ENCODE results near the gene SORCS3. TPM values are rescaled to one million over a fixed set of nuclear protein-coding genes. Genes with fewer than 3 reads are reported as not detected.
A peak's percentile ranks its signal among the peaks of the same experiment; 100 is the strongest.

Gene SORCS3
- total RNA-seq, 4 donors from 2014 or later, result 0.26 to 0.50 (median 0.41) TPM

DNA sequence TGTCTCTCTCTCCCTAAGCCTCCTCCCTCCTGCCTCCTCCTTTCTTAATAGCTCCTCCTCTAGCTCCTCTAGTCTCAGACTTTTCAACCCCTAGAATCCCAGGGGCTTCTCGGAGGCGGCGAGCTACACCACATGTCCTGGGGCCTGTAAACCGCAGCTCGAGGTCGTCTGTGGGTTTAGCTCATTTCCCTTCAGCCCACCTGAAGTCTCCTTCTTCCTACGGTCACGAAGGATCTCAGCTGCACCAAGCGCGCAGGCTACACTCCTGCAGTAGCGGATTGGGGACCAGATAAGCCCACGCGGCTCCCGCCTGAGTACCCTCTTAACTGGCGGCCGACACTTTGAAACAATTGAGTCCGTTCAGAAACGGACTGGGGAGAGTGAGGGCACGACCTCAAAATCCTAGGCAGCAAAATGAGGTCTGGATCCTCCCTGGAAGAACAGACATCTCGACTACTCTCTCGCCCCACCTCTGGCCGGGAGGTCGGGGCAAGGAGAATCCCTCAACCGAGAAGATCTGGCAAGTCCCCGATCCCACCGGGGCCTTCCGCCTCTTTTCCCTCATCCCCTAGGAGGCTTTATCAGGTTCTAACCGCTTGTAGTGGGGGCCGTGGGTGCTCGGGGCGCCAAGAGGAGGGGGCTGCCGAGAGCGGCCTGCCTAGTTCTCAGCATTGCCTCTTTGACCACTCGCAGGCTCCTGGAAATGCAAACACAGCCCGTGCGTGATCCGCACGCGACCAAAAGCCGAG, 1.3 kb upstream of the SORCS3 start:
- H3K4me3 ChIP-seq, result peak overlapping the region; percentile 32 to 48 (median 42)
- H3K36me3 ChIP-seq, result no peaks in the 10 kb centered on the region
- no peak overlapping the region for H3K27ac ChIP-seq (replicated peaks in 1 of 4)
- TF ChIP-seq CTCF (IDR thresholded peaks at IDR 0.05) (no peak), EP300 (IDR thresholded peaks at IDR 0.05) (no peak), POLR2AphosphoS5 (IDR thresholded peaks at IDR 0.05) (no peak), POLR2A (IDR thresholded peaks at IDR 0.05; ENCODE audit: low read depth) (no peak)
- no peaks in the 10 kb centered on the region for H3K9me3 ChIP-seq
- peaks cover 0 to 75% (median 14%) of the 10 kb centered on the region in 4 donors for H3K27me3 ChIP-seq
- peak; percentile 86 for DNase-seq (ENCODE audit: extremely low spot score)
- intact Hi-C loops (cut with DNase I), result loop anchor here (10.0 kb wide), 1 partner anchor 285 kb away; no protein-coding TSS in a partner anchor
- 7% methylated on average over 35 of the region's 40 CpGs for WGBS
- H3K4me1 ChIP-seq, result peaks cover 0 to 50% (median 44%) of the 10 kb centered on the region in 4 donors

GRCh38 chr10:104640339-104641186, 527 bp upstream of the SORCS3 start:
- TF ChIP-seq EP300 (IDR thresholded peaks at IDR 0.05) (no peak), POLR2A (IDR thresholded peaks at IDR 0.05; ENCODE audit: low read depth) (no peak), CTCF (IDR thresholded peaks at IDR 0.05) (no peak), POLR2AphosphoS5 (IDR thresholded peaks at IDR 0.05) (no peak)
- Histone ChIP-seq H3K4me1 (peaks cover 0 to 50% (median 44%) of the 10 kb centered on the region in 4 donors), H3K27ac (replicated peaks in 1 of 4) (no peak overlapping the region), H3K27me3 (peaks cover 0 to 82% (median 14%) of the 10 kb centered on the region in 4 donors), H3K36me3 (no peaks in the 10 kb centered on the region), H3K4me3 (peak overlapping the region; percentile 37 to 48 (median 44)), H3K9me3 (no peaks in the 10 kb centered on the region)
- peak; percentile 68 for DNase-seq (ENCODE audit: extremely low spot score)
- intact Hi-C loops (cut with DNase I), result loop anchor here (10.0 kb wide), 1 partner anchor 284 kb away; no protein-coding TSS in a partner anchor
- 1% methylated on average over 35 of the region's 82 CpGs for WGBS

DNA sequence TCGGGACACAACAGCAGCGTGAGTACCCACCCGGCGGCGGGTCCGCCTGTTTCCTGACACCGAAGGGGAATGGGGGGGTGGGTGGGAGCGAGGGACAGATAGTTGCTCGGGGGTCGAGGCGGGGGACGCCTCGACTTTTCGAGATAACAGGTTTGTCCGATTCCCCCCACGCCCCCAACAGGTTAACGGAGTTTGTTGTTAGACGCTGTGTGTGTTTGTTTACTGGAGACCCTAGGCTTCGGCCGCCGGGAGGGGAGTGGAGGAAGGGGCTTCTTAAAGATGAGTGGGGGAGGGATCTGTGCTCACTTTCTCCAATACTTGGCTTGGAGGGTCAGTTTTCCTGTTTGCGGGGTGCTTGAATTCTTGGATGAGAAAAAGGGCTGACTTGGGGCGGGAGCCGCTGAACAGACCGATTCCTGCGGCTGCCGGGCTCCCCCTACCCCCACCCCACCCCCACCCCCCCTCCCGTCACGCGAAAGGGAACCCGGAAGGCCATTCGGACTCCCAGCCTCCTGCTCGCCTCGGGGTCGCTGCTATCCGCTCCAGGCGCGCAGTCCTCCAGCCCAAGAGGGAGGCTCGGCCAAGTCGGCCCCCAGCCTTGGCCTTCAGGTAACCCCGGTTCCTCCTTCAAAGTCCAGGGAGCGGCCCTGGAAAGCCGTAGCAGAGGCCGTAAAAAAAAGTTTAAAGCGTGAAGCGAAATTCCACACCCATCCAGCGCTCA, 1.0 kb downstream of the SORCS3 start:
- TF ChIP-seq POLR2AphosphoS5 (IDR thresholded peaks at IDR 0.05), result no peak
- TF ChIP-seq POLR2A (IDR thresholded peaks at IDR 0.05; ENCODE audit: low read depth), result no peak
- no peak for TF ChIP-seq EP300 (IDR thresholded peaks at IDR 0.05)
- no peak for TF ChIP-seq CTCF (IDR thresholded peaks at IDR 0.05)
- peak; percentile 90 for DNase-seq (ENCODE audit: extremely low spot score)
- H3K36me3 ChIP-seq, result no peaks in the 10 kb centered on the region
- H3K9me3 ChIP-seq, result no peaks in the 10 kb centered on the region
- H3K27ac ChIP-seq (replicated peaks in 1 of 4), result no peak overlapping the region
- H3K4me3 ChIP-seq, result peak overlapping the region; percentile 37 to 48 (median 44)
- 0% methylated on average over 5 of the region's 47 CpGs for WGBS
- intact Hi-C loops (cut with DNase I), result loop anchor here (10.0 kb wide), 1 partner anchor 283 kb away; no protein-coding TSS in a partner anchor
- peaks cover 0 to 78% (median 14%) of the 10 kb centered on the region in 4 donors for H3K27me3 ChIP-seq
- H3K4me1 ChIP-seq, result peaks cover 0 to 50% (median 44%) of the 10 kb centered on the region in 4 donors

- peaks cover 0 to 74% (median 14%) of the 10 kb centered on the region in 4 donors for H3K27me3 ChIP-seq
- no peak overlapping the region for H3K27ac ChIP-seq (replicated peaks in 1 of 4)
- DNase-seq (ENCODE audit: extremely low spot score), result peak; percentile 85
- intact Hi-C loops (cut with DNase I), result loop anchor here (10.0 kb wide), 1 partner anchor 282 kb away; no protein-coding TSS in a partner anchor
- peaks cover 0 to 50% (median 44%) of the 10 kb centered on the region in 4 donors for H3K4me1 ChIP-seq
- TF ChIP-seq POLR2AphosphoS5 (IDR thresholded peaks at IDR 0.05), result no peak
- peak; percentile 21 to 37 (median 37) for TF ChIP-seq CTCF (IDR thresholded peaks at IDR 0.05)
- WGBS, result 22% methylated on average over 10 of the region's 43 CpGs
- peak overlapping the region; percentile 37 to 48 (median 44) for H3K4me3 ChIP-seq
- H3K36me3 ChIP-seq, result no peaks in the 10 kb centered on the region
- H3K9me3 ChIP-seq, result no peaks in the 10 kb centered on the region
Measured at GRCh38 chr10:104642658-104643302, 1.7 kb downstream of the SORCS3 start.

Measured in esophagus muscularis mucosa (tissue), 4 donors.